ENCODE data around the gene GPR15.

Gene GPR15

GRCh38 chr3:98529856-98530459, 1.8 kb upstream of the GPR15 start:
- FAIRE-seq (no peak), DNase-seq (ENCODE audit: insufficient read length, low spot score) (no peak)

- DNase-seq (ENCODE audit: insufficient read length, low spot score) (no peak), FAIRE-seq (no peak)
Measured at GRCh38 chr3:98530676-98531075, 1.1 kb upstream of the GPR15 start.

- no peak for DNase-seq (ENCODE audit: insufficient read length, low spot score)
- FAIRE-seq = no peak
Measured at GRCh38 chr3:98532275-98532637, 478 bp downstream of the GPR15 start.

GRCh38 chr3:98532709-98533571, 1.2 kb downstream of the GPR15 start:
- DNase-seq (ENCODE audit: insufficient read length, low spot score) = no peak
- no peak for FAIRE-seq

- FAIRE-seq = peak; percentile 35
- no peak for DNase-seq (ENCODE audit: insufficient read length, low spot score)
Measured at GRCh38 chr3:98534168-98534567, 2.4 kb downstream of the GPR15 start.

GRCh38 chr3:98534734-98535133, 3.0 kb downstream of the GPR15 start:
- DNase-seq (ENCODE audit: insufficient read length, low spot score) (no peak), FAIRE-seq (peak; percentile 68)

- DNase-seq (ENCODE audit: insufficient read length, low spot score) (no peak), FAIRE-seq (peak; percentile 96)
Measured at GRCh38 chr3:98536456-98537017, 4.8 kb downstream of the GPR15 start.

- FAIRE-seq (peak; percentile 99), DNase-seq (ENCODE audit: insufficient read length, low spot score) (no peak)
Measured at GRCh38 chr3:98540346-98540745, 8.6 kb downstream of the GPR15 start.

- DNase-seq (ENCODE audit: insufficient read length, low spot score) = no peak
- peak; percentile 68 for FAIRE-seq
Measured at GRCh38 chr3:98541695-98542094, 9.9 kb downstream of the GPR15 start.

- FAIRE-seq (no peak), DNase-seq (ENCODE audit: insufficient read length, low spot score) (no peak)
Measured at GRCh38 chr3:98542623-98543022, 10.8 kb downstream of the GPR15 start.

- FAIRE-seq = peak; percentile 96
- DNase-seq (ENCODE audit: insufficient read length, low spot score) = no peak
Measured at GRCh38 chr3:98545940-98546339, 14.2 kb downstream of the GPR15 start.

- no peak for DNase-seq (ENCODE audit: insufficient read length, low spot score)
- peak; percentile 94 for FAIRE-seq
Measured at GRCh38 chr3:98548544-98548943, 16.8 kb downstream of the GPR15 start.

GRCh38 chr3:98550833-98551232, 19.1 kb downstream of the GPR15 start:
- FAIRE-seq (peak; percentile 86), DNase-seq (ENCODE audit: insufficient read length, low spot score) (no peak)

GRCh38 chr3:98551236-98551635, 19.5 kb downstream of the GPR15 start:
- FAIRE-seq = no peak

GRCh38 chr3:98551754-98552153, 20.0 kb downstream of the GPR15 start:
- FAIRE-seq (no peak), DNase-seq (ENCODE audit: insufficient read length, low spot score) (no peak)

More at GRCh38 chr3:98551236-98551635, 19.5 kb downstream of the GPR15 start:
- DNase-seq (ENCODE audit: insufficient read length, low spot score) = no peak

GRCh38 chr3:98552232-98553020, 20.6 kb downstream of the GPR15 start:
- FAIRE-seq = no peak
- no peak for DNase-seq (ENCODE audit: insufficient read length, low spot score)

GRCh38 chr3:98553021-98553563, 21.3 kb downstream of the GPR15 start:
- no peak for FAIRE-seq
- DNase-seq (ENCODE audit: insufficient read length, low spot score) = no peak

- FAIRE-seq = peak; percentile 97
- DNase-seq (ENCODE audit: insufficient read length, low spot score) = no peak
Measured at GRCh38 chr3:98553753-98554152, 22.0 kb downstream of the GPR15 start.

- DNase-seq (ENCODE audit: insufficient read length, low spot score) (no peak), FAIRE-seq (no peak)
Measured at GRCh38 chr3:98554580-98554979, 22.8 kb downstream of the GPR15 start.

GRCh38 chr3:98555025-98555379, 23.2 kb downstream of the GPR15 start:
- DNase-seq (ENCODE audit: insufficient read length, low spot score) (no peak), FAIRE-seq (no peak)
